ENCODE results near the gene DOCK7.

DNA sequence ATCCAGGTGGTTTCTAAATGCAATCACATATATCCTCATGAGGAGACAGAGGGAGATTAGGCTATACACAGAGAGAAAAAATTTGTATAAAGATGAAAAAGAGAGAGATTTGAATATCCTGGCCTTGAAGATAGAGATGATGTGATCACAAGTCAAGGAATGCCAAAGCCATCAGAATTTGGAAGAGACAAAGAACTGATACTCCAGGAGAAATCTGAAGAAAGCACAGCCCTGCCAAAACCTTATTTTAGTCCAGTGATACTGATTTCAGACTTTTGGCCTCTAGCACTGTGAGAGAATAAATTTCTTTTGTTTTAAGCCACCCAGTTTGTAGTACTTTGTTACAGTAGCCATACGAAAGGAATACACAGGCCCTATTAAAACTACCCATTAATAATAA, 33.4 kb downstream of the DOCK7 start:
- TF ChIP-seq, protein P1, sequence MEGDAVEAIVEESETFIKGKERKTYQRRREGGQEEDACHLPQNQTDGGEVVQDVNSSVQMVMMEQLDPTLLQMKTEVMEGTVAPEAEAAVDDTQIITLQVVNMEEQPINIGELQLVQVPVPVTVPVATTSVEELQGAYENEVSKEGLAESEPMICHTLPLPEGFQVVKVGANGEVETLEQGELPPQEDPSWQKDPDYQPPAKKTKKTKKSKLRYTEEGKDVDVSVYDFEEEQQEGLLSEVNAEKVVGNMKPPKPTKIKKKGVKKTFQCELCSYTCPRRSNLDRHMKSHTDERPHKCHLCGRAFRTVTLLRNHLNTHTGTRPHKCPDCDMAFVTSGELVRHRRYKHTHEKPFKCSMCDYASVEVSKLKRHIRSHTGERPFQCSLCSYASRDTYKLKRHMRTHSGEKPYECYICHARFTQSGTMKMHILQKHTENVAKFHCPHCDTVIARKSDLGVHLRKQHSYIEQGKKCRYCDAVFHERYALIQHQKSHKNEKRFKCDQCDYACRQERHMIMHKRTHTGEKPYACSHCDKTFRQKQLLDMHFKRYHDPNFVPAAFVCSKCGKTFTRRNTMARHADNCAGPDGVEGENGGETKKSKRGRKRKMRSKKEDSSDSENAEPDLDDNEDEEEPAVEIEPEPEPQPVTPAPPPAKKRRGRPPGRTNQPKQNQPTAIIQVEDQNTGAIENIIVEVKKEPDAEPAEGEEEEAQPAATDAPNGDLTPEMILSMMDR (IDR thresholded peaks at IDR 0.05) = no peak
- TF ChIP-seq POLR2A (IDR thresholded peaks at IDR 0.05) (no peak), POLR2AphosphoS5 (IDR thresholded peaks at IDR 0.05) (no peak)

Data from stomach (tissue), 4 donors.